Bronchial epithelial cell (primary cell): ENCODE results near the gene DCAF4. TPM values are rescaled to one million over a fixed set of nuclear protein-coding genes. Genes with fewer than 3 reads are reported as not detected.

ENCODE experiments used
- DNase-seq: peaks from one replicate; pipeline ENCODE4 v3.0.0-alpha.2; 2010; ENCODE audit warnings: low read depth
- FAIRE-seq: peaks from 2 replicates; lab custom pipeline; 2011; peaks lifted over from hg19 to GRCh38; lab: Jason Lieb, UNC
- H3K27me3 ChIP-seq: 2 replicates; pipeline ENCODE4 v1.5.1; 2011; ENCODE audit warnings: low read length; ENCODE audit not compliant: control insufficient read depth, insufficient read depth
- H3K36me3 ChIP-seq: 2 replicates; pipeline ENCODE4 v1.5.1; 2011; ENCODE audit warnings: low read length; ENCODE audit not compliant: control insufficient read depth, insufficient read depth
- H3K4me3 ChIP-seq: 2 replicates; pipeline ENCODE4 v1.5.1; 2011; ENCODE audit warnings: mild to moderate bottlenecking, low read depth, low read length, control low read depth
- CTCF ChIP-seq: IDR thresholded peaks from 2 replicates; pipeline ENCODE4 v1.5.1; 2011; ENCODE audit warnings: mild to moderate bottlenecking, moderate library complexity, low read length, control low read depth, inconsistent platforms; ENCODE audit not compliant: insufficient read depth, severe bottlenecking
- total RNA-seq: library from RNA; depleted of rRNA; stranded (reverse); fragments of >200 nt; gene quantifications from 2 replicates; pipeline ENCODE4 v1.2.1, GENCODE V29; 2014

DCAF4 gene
- total RNA-seq, 1 donor from 2014 or later, result 14.0 TPM

DNA sequence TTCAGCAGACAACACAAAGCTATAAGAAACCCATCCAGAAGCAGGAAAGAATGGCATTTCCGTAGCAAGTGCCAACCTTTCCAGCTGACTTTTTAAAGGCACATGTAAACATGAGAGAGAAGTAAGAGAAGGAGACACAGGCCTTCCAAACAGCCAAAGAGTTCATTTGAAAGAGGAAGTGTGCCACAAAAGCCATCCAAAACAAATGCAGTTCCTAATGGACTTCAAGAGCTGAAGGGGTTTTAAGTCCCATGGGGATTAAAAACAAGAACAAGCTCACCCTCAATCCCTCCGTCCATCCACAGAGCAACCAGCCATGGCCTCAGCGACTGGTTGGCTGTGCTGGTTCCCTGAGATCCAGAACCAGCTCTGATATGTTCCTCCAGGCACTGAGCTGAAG lies 27.8 kb upstream of the DCAF4 start:
- TF ChIP-seq CTCF, result no peak
- Histone ChIP-seq H3K27me3 (no peaks in the 10 kb centered on the region), H3K36me3 (no peaks in the 10 kb centered on the region), H3K4me3 (no peak overlapping the region)
- no peak for DNase-seq
- no peak for FAIRE-seq

DNA sequence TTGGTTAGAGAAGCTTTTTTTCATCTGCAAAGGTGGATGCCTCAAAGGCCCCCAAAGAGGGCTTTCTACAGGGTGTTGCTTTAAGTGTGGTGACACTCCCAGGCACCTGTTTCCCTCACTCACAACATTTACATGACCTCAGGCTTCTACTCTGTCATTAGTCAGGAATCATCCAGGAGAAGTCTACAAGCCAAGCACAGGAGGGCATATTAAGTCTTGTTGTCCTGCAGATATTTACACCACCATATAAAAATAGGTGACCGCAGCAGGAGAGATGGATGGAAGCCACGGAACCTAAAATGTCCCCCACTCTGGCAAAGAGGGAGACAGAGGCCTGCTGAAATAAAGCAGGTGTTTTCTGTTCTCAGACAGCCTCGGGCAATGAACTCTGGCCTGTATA lies 24.9 kb upstream of the DCAF4 start:
- no peak for TF ChIP-seq CTCF
- no peak for DNase-seq
- Histone ChIP-seq H3K27me3 (no peaks in the 10 kb centered on the region), H3K4me3 (no peak overlapping the region), H3K36me3 (no peaks in the 10 kb centered on the region)
- FAIRE-seq, result no peak

DNA sequence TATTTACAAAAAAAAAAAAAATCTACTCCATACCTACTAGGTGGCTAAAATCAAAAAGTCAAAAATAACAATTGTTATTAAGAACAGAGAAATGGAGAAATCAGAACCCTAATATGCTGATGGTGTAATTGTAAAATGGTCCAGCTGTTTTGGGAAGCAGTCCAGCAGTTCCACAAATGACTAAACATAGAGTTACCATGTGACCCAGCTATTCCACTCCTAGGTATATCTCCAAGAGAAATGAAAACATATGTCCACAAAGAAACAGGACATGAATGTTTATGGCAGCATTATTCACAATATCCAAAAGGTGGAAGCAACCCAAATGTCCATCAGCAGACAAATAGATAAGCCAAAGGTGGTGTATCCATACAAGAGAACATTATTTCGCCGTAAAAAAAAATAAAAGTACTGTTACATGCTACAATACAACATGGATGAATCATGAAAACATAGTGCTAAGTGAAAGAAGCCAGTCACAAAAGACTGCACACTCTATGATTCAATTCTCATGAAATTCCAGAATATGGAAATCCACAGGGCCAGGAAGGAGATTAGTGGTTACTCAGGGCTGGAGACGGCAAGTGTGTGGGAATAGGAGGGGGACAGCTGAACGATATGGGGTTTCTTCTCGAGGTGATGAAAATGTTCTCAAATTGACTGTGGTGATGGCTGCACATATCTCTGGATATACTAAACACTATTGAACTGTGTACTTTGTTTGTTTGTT lies 23.3 kb upstream of the DCAF4 start:
- H3K27me3 ChIP-seq, result no peaks in the 10 kb centered on the region
- FAIRE-seq (no peak), DNase-seq (no peak)
- no peaks in the 10 kb centered on the region for H3K36me3 ChIP-seq
- TF ChIP-seq CTCF, result no peak
- H3K4me3 ChIP-seq, result no peak overlapping the region

- no peak for TF ChIP-seq CTCF
- FAIRE-seq (no peak), DNase-seq (no peak)
- H3K36me3 ChIP-seq, result no peaks in the 10 kb centered on the region
- no peaks in the 10 kb centered on the region for H3K27me3 ChIP-seq
- H3K4me3 ChIP-seq, result no peak overlapping the region
Measured at GRCh38 chr14:72903716-72904115, 22.5 kb upstream of the DCAF4 start.

DNA sequence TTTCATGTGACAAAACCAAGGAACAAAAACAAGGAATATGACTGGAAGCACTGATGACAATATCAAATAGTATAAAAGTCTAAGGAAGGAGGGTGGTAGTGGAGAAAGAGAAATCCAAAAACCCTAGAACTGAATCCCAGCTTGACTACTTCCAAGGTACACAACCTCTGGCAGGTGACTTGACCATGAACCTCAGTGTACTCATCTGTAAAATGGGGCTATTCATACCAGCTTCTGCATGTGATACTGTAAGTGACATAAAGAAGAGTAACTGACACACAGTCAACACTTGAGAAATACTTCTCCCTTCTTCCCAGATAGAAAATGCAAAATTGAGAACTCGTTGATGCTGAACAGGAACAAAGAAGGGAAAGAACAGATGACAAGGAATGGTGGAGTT lies 22.0 kb upstream of the DCAF4 start:
- no peak for TF ChIP-seq CTCF
- DNase-seq (no peak), FAIRE-seq (no peak)
- H3K36me3 ChIP-seq, result no peaks in the 10 kb centered on the region
- no peak overlapping the region for H3K4me3 ChIP-seq
- H3K27me3 ChIP-seq, result no peaks in the 10 kb centered on the region

- H3K36me3 ChIP-seq, result no peaks in the 10 kb centered on the region
- H3K27me3 ChIP-seq, result no peaks in the 10 kb centered on the region
- FAIRE-seq (peak; percentile 70), DNase-seq (peak; percentile 55)
- TF ChIP-seq CTCF, result peak; percentile 85
- no peak overlapping the region for H3K4me3 ChIP-seq
Measured at GRCh38 chr14:72904840-72905561, 21.3 kb upstream of the DCAF4 start.
